GM23338 (cell line): ENCODE results near the gene MAPK11.

Source experiments
- CTCF ChIP-seq, 2 experiments: fragments of 200-600 bp in 1 of 2; sonication (generic) in 1 of 2; conservative IDR thresholded peaks; 2 replicates each; pipeline versions ENCODE4 v1.5.1 to v1.6.1; 2016 to 2017; ENCODE audit warnings: antibody characterized with exemption in 2 of 2, low read depth in 2 of 2, mild to moderate bottlenecking in 2 of 2, moderate library complexity in 1 of 2
- POLR2AphosphoS5 ChIP-seq: IDR thresholded peaks from 2 replicates; pipeline ENCODE4 v1.6.1; 2016; ENCODE audit warnings: antibody characterized with exemption, low read depth

GRCh38 chr22:50312371-50312770, 42.2 kb upstream of the MAPK11 start:
- TF ChIP-seq CTCF (conservative IDR thresholded peaks at IDR 0.05; ENCODE audit: low read depth in 2 of 2) (no peak), POLR2AphosphoS5 (no peak)
